Measurements from ENCODE around the gene KCND2.

- no peak for TF ChIP-seq EZH2phosphoT487 (IDR thresholded peaks at IDR 0.05; ENCODE audit: borderline replicate concordance, low read depth, low read length)
- TF ChIP-seq, protein P1, sequence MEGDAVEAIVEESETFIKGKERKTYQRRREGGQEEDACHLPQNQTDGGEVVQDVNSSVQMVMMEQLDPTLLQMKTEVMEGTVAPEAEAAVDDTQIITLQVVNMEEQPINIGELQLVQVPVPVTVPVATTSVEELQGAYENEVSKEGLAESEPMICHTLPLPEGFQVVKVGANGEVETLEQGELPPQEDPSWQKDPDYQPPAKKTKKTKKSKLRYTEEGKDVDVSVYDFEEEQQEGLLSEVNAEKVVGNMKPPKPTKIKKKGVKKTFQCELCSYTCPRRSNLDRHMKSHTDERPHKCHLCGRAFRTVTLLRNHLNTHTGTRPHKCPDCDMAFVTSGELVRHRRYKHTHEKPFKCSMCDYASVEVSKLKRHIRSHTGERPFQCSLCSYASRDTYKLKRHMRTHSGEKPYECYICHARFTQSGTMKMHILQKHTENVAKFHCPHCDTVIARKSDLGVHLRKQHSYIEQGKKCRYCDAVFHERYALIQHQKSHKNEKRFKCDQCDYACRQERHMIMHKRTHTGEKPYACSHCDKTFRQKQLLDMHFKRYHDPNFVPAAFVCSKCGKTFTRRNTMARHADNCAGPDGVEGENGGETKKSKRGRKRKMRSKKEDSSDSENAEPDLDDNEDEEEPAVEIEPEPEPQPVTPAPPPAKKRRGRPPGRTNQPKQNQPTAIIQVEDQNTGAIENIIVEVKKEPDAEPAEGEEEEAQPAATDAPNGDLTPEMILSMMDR (conservative IDR thresholded peaks at IDR 0.05; ENCODE audit: low read length), result no peak
Measured at GRCh38 chr7:120700796-120701195, 427.8 kb downstream of the KCND2 start.
